Measurements from ENCODE around the gene ACTRT2. TPM values are rescaled to one million over a fixed set of nuclear protein-coding genes. Genes with fewer than 3 reads are reported as not detected.

The ACTRT2 gene
- polyA plus RNA-seq, 1 donor (not counting 4 experiments of a cell fraction or from before 2014, with no cell fraction given): not detected

- FAIRE-seq (no peak), DNase-seq (ENCODE audit: low read depth, low spot score) (no peak)
- Histone ChIP-seq H3K4me1 (ENCODE audit: control insufficient read depth, extremely low read depth, insufficient read depth, low read length) (no peaks in the 10 kb centered on the region), H3K79me2 (ENCODE audit: control insufficient read depth, insufficient read depth, low read length) (no peaks in the 10 kb centered on the region), H3K9ac (ENCODE audit: control insufficient read depth, extremely low read depth, insufficient read depth, low read length) (no peak overlapping the region), H4K20me1 (ENCODE audit: control insufficient read depth, extremely low read depth, insufficient read depth, low read length) (no peaks in the 10 kb centered on the region), H3K4me2 (ENCODE audit: control insufficient read depth, extremely low read depth, insufficient read depth, low read depth, low read length) (no peak overlapping the region), H2AFZ (ENCODE audit: control insufficient read depth, low read length) (no peak overlapping the region), H3K27ac (ENCODE audit: control insufficient read depth, insufficient read depth, low read length) (no peak overlapping the region), H3K27me3 (ENCODE audit: control insufficient read depth, extremely low read depth, insufficient read depth, low read length) (no peaks in the 10 kb centered on the region), H3K9me1 (ENCODE audit: control insufficient read depth, extremely low read depth, insufficient read depth, low read length) (no peaks in the 10 kb centered on the region), H3K9me3 (ENCODE audit: control insufficient read depth, low read depth, low read length) (peaks cover 11% of the 10 kb centered on the region), H3K36me3 (ENCODE audit: control insufficient read depth in 2 of 2, extremely low read depth in 1 of 2, insufficient read depth in 2 of 2, low read length in 2 of 2) (no peaks in the 10 kb centered on the region), H3K4me3 (ENCODE audit: control insufficient read depth in 2 of 3, extremely low read depth in 1 of 3, insufficient read depth in 2 of 3, low read depth in 1 of 3, low read length in 3 of 3) (no peak overlapping the region)
- dilution Hi-C loops (cut with MboI; ENCODE audit: extremely low pct_ligation_motif_present, low sequenced_read_pairs): no loop called here
- TF ChIP-seq CTCF (optimal IDR thresholded peaks at IDR 0.05 in 1 of 3, IDR thresholded peaks at IDR 0.05 in 1 of 3, conservative IDR thresholded peaks at IDR 0.05 in 1 of 3; ENCODE audit: extremely low read depth in 1 of 3, insufficient read depth in 2 of 3, low read length in 3 of 3) (no peak), EZH2 (IDR thresholded peaks at IDR 0.05; ENCODE audit: low read length) (no peak)
These were observed 33.5 kb upstream of the ACTRT2 start for GRCh38 chr1:2987773-2988172.

GRCh38 chr1:2988256-2988655 is 33.0 kb upstream of the ACTRT2 start:
- FAIRE-seq: no peak
- Histone ChIP-seq H3K4me3 (ENCODE audit: control insufficient read depth in 2 of 3, extremely low read depth in 1 of 3, insufficient read depth in 2 of 3, low read depth in 1 of 3, low read length in 3 of 3) (no peak overlapping the region), H4K20me1 (ENCODE audit: control insufficient read depth, extremely low read depth, insufficient read depth, low read length) (no peaks in the 10 kb centered on the region), H3K9me1 (ENCODE audit: control insufficient read depth, extremely low read depth, insufficient read depth, low read length) (no peaks in the 10 kb centered on the region), H3K9ac (ENCODE audit: control insufficient read depth, extremely low read depth, insufficient read depth, low read length) (no peak overlapping the region), H3K27me3 (ENCODE audit: control insufficient read depth, extremely low read depth, insufficient read depth, low read length) (no peaks in the 10 kb centered on the region), H3K36me3 (ENCODE audit: control insufficient read depth in 2 of 2, extremely low read depth in 1 of 2, insufficient read depth in 2 of 2, low read length in 2 of 2) (no peaks in the 10 kb centered on the region), H2AFZ (ENCODE audit: control insufficient read depth, low read length) (no peak overlapping the region), H3K4me1 (ENCODE audit: control insufficient read depth, extremely low read depth, insufficient read depth, low read length) (no peaks in the 10 kb centered on the region), H3K9me3 (ENCODE audit: control insufficient read depth, low read depth, low read length) (peaks cover 11% of the 10 kb centered on the region), H3K4me2 (ENCODE audit: control insufficient read depth, extremely low read depth, insufficient read depth, low read depth, low read length) (no peak overlapping the region), H3K27ac (ENCODE audit: control insufficient read depth, insufficient read depth, low read length) (no peak overlapping the region), H3K79me2 (ENCODE audit: control insufficient read depth, insufficient read depth, low read length) (no peaks in the 10 kb centered on the region)
- no peak for DNase-seq (ENCODE audit: low read depth, low spot score)
- TF ChIP-seq CTCF (optimal IDR thresholded peaks at IDR 0.05 in 1 of 3, IDR thresholded peaks at IDR 0.05 in 1 of 3, conservative IDR thresholded peaks at IDR 0.05 in 1 of 3; ENCODE audit: extremely low read depth in 1 of 3, insufficient read depth in 2 of 3, low read length in 3 of 3) (no peak), EZH2 (IDR thresholded peaks at IDR 0.05; ENCODE audit: low read length) (no peak)
- dilution Hi-C loops (cut with MboI; ENCODE audit: extremely low pct_ligation_motif_present, low sequenced_read_pairs): no loop called here
